HG02970 (cell line): ENCODE data around the gene EFCC1.
"Not testable (repeated sequence)": the region's sequence is repeated elsewhere in the genome, so short reads cannot be mapped to it uniquely, and the experiment has no call there.

Experiments
- ATAC-seq: cut with Tn5 transposase; IDR thresholded peaks from one replicate; pipeline ENCODE4 v1.9.1; 2021; ENCODE audit warnings: mild to moderate bottlenecking, moderate library complexity, moderate number of reproducible peaks; ENCODE audit not compliant: unreplicated experiment, low FRiP score

The EFCC1 gene

GRCh38 chr3:129069313-129070085, 68.4 kb downstream of the EFCC1 start:
- not testable (repeated sequence) for ATAC-seq

- no peak for ATAC-seq
Observed at GRCh38 chr3:129070086-129070885, 69.2 kb downstream of the EFCC1 start.

- ATAC-seq: no peak
Observed at GRCh38 chr3:129077222-129077621, 76.1 kb downstream of the EFCC1 start.

GRCh38 chr3:129078510-129078909, 77.4 kb downstream of the EFCC1 start:
- ATAC-seq: no peak

- no peak for ATAC-seq
Observed at GRCh38 chr3:129081503-129081902, 80.4 kb downstream of the EFCC1 start.

GRCh38 chr3:129082026-129082425, 80.9 kb downstream of the EFCC1 start:
- no peak for ATAC-seq

GRCh38 chr3:129084501-129084900, 83.4 kb downstream of the EFCC1 start:
- no peak for ATAC-seq

- ATAC-seq: no peak
Observed at GRCh38 chr3:129085165-129085715, 84.1 kb downstream of the EFCC1 start.

- ATAC-seq: no peak
Observed at GRCh38 chr3:129085818-129086217, 84.7 kb downstream of the EFCC1 start.

GRCh38 chr3:129087138-129087702, 86.1 kb downstream of the EFCC1 start:
- ATAC-seq: no peak

GRCh38 chr3:129087904-129088303, 86.8 kb downstream of the EFCC1 start:
- not testable (repeated sequence) for ATAC-seq

- ATAC-seq: not testable (repeated sequence)
Observed at GRCh38 chr3:129088312-129088711, 87.2 kb downstream of the EFCC1 start.
